Cardiac septum (tissue), 1 donor: ENCODE results near the gene GHRH. TPM values are rescaled to one million over a fixed set of nuclear protein-coding genes. Genes with fewer than 3 reads are reported as not detected.

Experiments used
- DNase-seq: peaks from one replicate; pipeline ENCODE4 v3.0.0-alpha.2; 2020; ENCODE audit warnings: low spot score
- intact Hi-C: fragments of 100-400 bp; cut with DNase I; formaldehyde crosslinking; loops from one replicate; pipeline ENCODE4 v1.14.0; 2022
- total RNA-seq: library from RNA; stranded (reverse); fragmentation: NEBNext Ultra II Directional; extraction: Animal tissue kit (Norgen Biotek cat#: 25700); gene quantifications from one replicate; pipeline ENCODE4 v1.2.1, GENCODE V29; 2021
- donor health status: DM: no; HTN: no; CAD: no.

The GHRH gene
- total RNA-seq, 1 donor from 2014 or later = not detected

GRCh38 chr20:37293301-37293943 lies 31.8 kb upstream of the GHRH start:
- peak; percentile 15 for DNase-seq
- intact Hi-C loops = no loop called here

- intact Hi-C loops = no loop called here
Observed at GRCh38 chr20:37291724-37292126, 30.1 kb upstream of the GHRH start.

GRCh38 chr20:37290158-37290810 lies 28.7 kb upstream of the GHRH start:
- intact Hi-C loops = no loop called here

More at GRCh38 chr20:37291724-37292126, 30.1 kb upstream of the GHRH start:
- peak; percentile 47 for DNase-seq

GRCh38 chr20:37288091-37288490 lies 26.5 kb upstream of the GHRH start:
- DNase-seq = no peak
- intact Hi-C loops = loop anchor here (5.0 kb wide), 1 partner anchor 239 kb away; the partner anchor contains the start of gene BLCAP

More at GRCh38 chr20:37290158-37290810, 28.7 kb upstream of the GHRH start:
- DNase-seq = peak; percentile 35

- intact Hi-C loops = loop anchor here (5.0 kb wide), 1 partner anchor 241 kb away; the partner anchor contains the start of gene BLCAP
- peak; percentile 24 for DNase-seq
Observed at GRCh38 chr20:37285664-37286374, 24.2 kb upstream of the GHRH start.

GRCh38 chr20:37284691-37285161 lies 23.1 kb upstream of the GHRH start:
- no peak for DNase-seq
- intact Hi-C loops = loop anchor here (5.0 kb wide), 1 partner anchor 243 kb away; the partner anchor contains the start of gene BLCAP

GRCh38 chr20:37283530-37284195 lies 22.0 kb upstream of the GHRH start:
- intact Hi-C loops = no loop called here
- no peak for DNase-seq

GRCh38 chr20:37282556-37282955 lies 20.9 kb upstream of the GHRH start:
- intact Hi-C loops = no loop called here
- DNase-seq = no peak

GRCh38 chr20:37280403-37280802 lies 18.8 kb upstream of the GHRH start:
- DNase-seq = no peak
- intact Hi-C loops = no loop called here

GRCh38 chr20:37279820-37280219 lies 18.2 kb upstream of the GHRH start:
- no peak for DNase-seq
- intact Hi-C loops = no loop called here

GRCh38 chr20:37278966-37279590 lies 17.5 kb upstream of the GHRH start:
- no peak for DNase-seq
- intact Hi-C loops = no loop called here

GRCh38 chr20:37277253-37277593 lies 15.6 kb upstream of the GHRH start:
- intact Hi-C loops = loop anchor here (2.0 kb wide), 1 partner anchor 108 kb away; no protein-coding TSS in a partner anchor
- no peak for DNase-seq

- no peak for DNase-seq
- intact Hi-C loops = loop anchor here (2.0 kb wide), 1 partner anchor 108 kb away; no protein-coding TSS in a partner anchor
Observed at GRCh38 chr20:37276494-37277252, 15.1 kb upstream of the GHRH start.

- intact Hi-C loops = no loop called here
- DNase-seq = no peak
Observed at GRCh38 chr20:37274851-37275524, 13.4 kb upstream of the GHRH start.

GRCh38 chr20:37273988-37274387 lies 12.4 kb upstream of the GHRH start:
- DNase-seq = no peak
- intact Hi-C loops = no loop called here

GRCh38 chr20:37271421-37271768 lies 9.8 kb upstream of the GHRH start:
- intact Hi-C loops = loop anchor here (2.0 kb wide), 1 partner anchor 263 kb away; no protein-coding TSS in a partner anchor
- DNase-seq = no peak

- no peak for DNase-seq
- intact Hi-C loops = loop anchor here (2.0 kb wide), 1 partner anchor 264 kb away; no protein-coding TSS in a partner anchor
Observed at GRCh38 chr20:37270576-37271420, 9.2 kb upstream of the GHRH start.
